Sigmoid colon (tissue), 7 donors: ENCODE results near the gene GRB7. TPM values are rescaled to one million over a fixed set of nuclear protein-coding genes. Genes with fewer than 3 reads are reported as not detected.
"Not testable (repeated sequence)": the region's sequence is repeated elsewhere in the genome, so short reads cannot be mapped to it uniquely, and the experiment has no call there.

Experiments
- DNase-seq: peaks from one replicate; pipeline ENCODE4 v3.0.0-alpha.2; 2019
- H3K27ac ChIP-seq, 4 donors: fragments of 200-600 bp; sonication (generic); one replicate each; pipeline ENCODE4 v1.5.1; 2016 to 2019; ENCODE audit warnings: mild to moderate bottlenecking in 1 of 4
- H3K27me3 ChIP-seq, 3 donors: fragments of 200-600 bp; sonication (generic); one replicate each; pipeline ENCODE4 v1.5.1; 2019; ENCODE audit warnings: mild to moderate bottlenecking in 1 of 3
- H3K36me3 ChIP-seq, 4 donors: fragments of 200-600 bp; sonication (generic); one replicate each; pipeline ENCODE4 v1.5.1; 2016 to 2019
- H3K4me1 ChIP-seq, 4 donors: fragments of 200-600 bp; sonication (generic); one replicate each; pipeline ENCODE4 v1.5.1; 2017 to 2019
- H3K4me3 ChIP-seq, 4 donors: fragments of 200-600 bp; sonication (generic); one replicate each; pipeline ENCODE4 v1.5.1; 2017 to 2019; ENCODE audit warnings: mild to moderate bottlenecking in 2 of 4, moderate library complexity in 1 of 4
- H3K9me3 ChIP-seq, 4 donors: fragments of 200-600 bp in 3 of 4; sonication (generic) in 3 of 4; one replicate each; pipeline versions ENCODE4 v1.5.1 to v1.6.1; 2013 to 2019
- EP300 ChIP-seq, 4 donors: sonication (generic); formaldehyde crosslinking; IDR thresholded peaks; one replicate each; pipeline ENCODE4 v1.6.1; 2017; ENCODE audit warnings: antibody characterized with exemption in 4 of 4
- POLR2A ChIP-seq, 2 donors: fragments of 450-650 bp; IDR thresholded peaks; one replicate each; pipeline ENCODE4 v1.6.1; 2016; ENCODE audit warnings: antibody characterized with exemption in 2 of 2, mild to moderate bottlenecking in 2 of 2, moderate library complexity in 2 of 2
- POLR2AphosphoS5 ChIP-seq, 4 donors: sonication (generic); formaldehyde crosslinking; IDR thresholded peaks; one replicate each; pipeline ENCODE4 v1.6.1; 2017; ENCODE audit warnings: antibody characterized with exemption in 4 of 4
- WGBS, 2 donors: extraction: QIAGEN DNeasy Blood & Tissue Kit; methylation state at CpG; one replicate each; pipeline ENCODE4 v1.1.7; 2013; 5-methylcytosine and 5-hydroxymethylcytosine counted together
- intact Hi-C: fragments of 100-400 bp; cut with DNase I; formaldehyde crosslinking; loops from one replicate; pipeline ENCODE4 v1.15.1; 2023
- polyA plus RNA-seq, 3 donors: library from polyadenylated mRNA; stranded (reverse); fragments of 200-250 nt; gene quantifications; one replicate each; pipeline ENCODE4 v1.2.3, GENCODE V29; 2013
- total RNA-seq, 4 donors: library from RNA; depleted of rRNA; stranded (reverse); fragments of >200 nt; gene quantifications; one replicate each; pipeline ENCODE4 v1.1.0, GENCODE V29; 2016
- TF ChIP-seq, protein P1 (sequence below), 4 experiments: fragments of 450-650 bp in 3 of 4; fragments of 200-600 bp in 1 of 4; IDR thresholded peaks; one replicate each; pipeline ENCODE4 v1.5.1; 2016 to 2019; ENCODE audit warnings: antibody characterized with exemption in 4 of 4, mild to moderate bottlenecking in 3 of 4, moderate library complexity in 2 of 4
- donor health status: healthy with polysubstance abuse.
- donor health status: Bipolar disorder and iron deficiency.
- donor health status: healthy.

GRB7 gene
- total and polyA plus RNA-seq, 7 donors = under 0.01 to 17.9 (median 13.2) TPM; not detected in 3

GRCh38 chr17:39696731-39697130, 41.0 kb upstream of the GRB7 start:
- DNase-seq = no peak
- H3K36me3 ChIP-seq = no peaks in the 10 kb centered on the region
- no peak overlapping the region for H3K4me3 ChIP-seq
- no peaks in the 10 kb centered on the region for H3K27me3 ChIP-seq
- 90 to 91% methylated on average over 6 of the region's 6 CpGs for WGBS, 2 donors
- peaks cover 0 to 23% (median 15%) of the 10 kb centered on the region in 4 donors for H3K4me1 ChIP-seq
- TF ChIP-seq EP300 (IDR thresholded peaks at IDR 0.05) = no peak
- no peak for TF ChIP-seq POLR2AphosphoS5 (IDR thresholded peaks at IDR 0.05)
- TF ChIP-seq, protein P1, sequence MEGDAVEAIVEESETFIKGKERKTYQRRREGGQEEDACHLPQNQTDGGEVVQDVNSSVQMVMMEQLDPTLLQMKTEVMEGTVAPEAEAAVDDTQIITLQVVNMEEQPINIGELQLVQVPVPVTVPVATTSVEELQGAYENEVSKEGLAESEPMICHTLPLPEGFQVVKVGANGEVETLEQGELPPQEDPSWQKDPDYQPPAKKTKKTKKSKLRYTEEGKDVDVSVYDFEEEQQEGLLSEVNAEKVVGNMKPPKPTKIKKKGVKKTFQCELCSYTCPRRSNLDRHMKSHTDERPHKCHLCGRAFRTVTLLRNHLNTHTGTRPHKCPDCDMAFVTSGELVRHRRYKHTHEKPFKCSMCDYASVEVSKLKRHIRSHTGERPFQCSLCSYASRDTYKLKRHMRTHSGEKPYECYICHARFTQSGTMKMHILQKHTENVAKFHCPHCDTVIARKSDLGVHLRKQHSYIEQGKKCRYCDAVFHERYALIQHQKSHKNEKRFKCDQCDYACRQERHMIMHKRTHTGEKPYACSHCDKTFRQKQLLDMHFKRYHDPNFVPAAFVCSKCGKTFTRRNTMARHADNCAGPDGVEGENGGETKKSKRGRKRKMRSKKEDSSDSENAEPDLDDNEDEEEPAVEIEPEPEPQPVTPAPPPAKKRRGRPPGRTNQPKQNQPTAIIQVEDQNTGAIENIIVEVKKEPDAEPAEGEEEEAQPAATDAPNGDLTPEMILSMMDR (IDR thresholded peaks at IDR 0.05) = no peak
- TF ChIP-seq POLR2A (IDR thresholded peaks at IDR 0.05) = no peak
- H3K9me3 ChIP-seq = no peaks in the 10 kb centered on the region
- intact Hi-C loops = no loop called here
- H3K27ac ChIP-seq = no peak overlapping the region

- Histone ChIP-seq H3K27me3 (no peaks in the 10 kb centered on the region), H3K27ac (no peak overlapping the region), H3K36me3 (no peaks in the 10 kb centered on the region), H3K4me3 (no peak overlapping the region), H3K9me3 (no peaks in the 10 kb centered on the region), H3K4me1 (peaks cover 0 to 27% (median 18%) of the 10 kb centered on the region in 4 donors)
- DNase-seq = no peak
- intact Hi-C loops = no loop called here
- WGBS, 2 donors = 94 to 95% methylated on average over 5 of the region's 5 CpGs
- no peak for TF ChIP-seq EP300 (IDR thresholded peaks at IDR 0.05)
- TF ChIP-seq POLR2AphosphoS5 (IDR thresholded peaks at IDR 0.05) = no peak
- TF ChIP-seq, protein P1 (IDR thresholded peaks at IDR 0.05) = no peak
- no peak for TF ChIP-seq POLR2A (IDR thresholded peaks at IDR 0.05)
These were observed 39.8 kb upstream of the GRB7 start for GRCh38 chr17:39697961-39698360.

DNA sequence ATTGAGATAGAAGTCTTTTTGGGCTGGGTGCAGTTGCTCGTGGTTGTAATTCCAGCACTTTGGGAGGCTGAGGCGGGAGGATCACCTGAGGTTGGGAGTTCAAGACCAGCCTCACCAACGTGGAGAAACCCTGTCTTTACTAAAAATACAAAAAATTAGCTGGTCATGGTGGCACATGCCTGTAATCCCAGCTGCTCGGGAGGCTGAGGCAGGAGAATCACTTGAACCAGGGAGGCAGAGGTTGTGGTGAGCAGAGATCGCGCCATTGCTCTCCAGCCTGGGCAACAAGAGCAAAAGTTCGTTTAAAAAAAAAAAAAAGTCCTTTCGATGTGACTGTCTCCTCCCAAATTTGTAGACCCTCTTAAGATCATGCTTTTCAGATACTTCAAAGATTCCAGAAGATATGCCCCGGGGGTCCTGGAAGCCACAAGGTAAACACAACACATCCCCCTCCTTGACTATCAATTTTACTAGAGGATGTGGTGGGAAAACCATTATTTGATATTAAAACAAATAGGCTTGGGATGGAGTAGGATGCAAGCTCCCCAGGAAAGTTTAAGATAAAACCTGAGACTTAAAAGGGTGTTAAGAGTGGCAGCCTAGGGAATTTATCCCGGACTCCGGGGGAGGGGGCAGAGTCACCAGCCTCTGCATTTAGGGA, 38.5 kb upstream of the GRB7 start:
- peaks cover 0 to 27% (median 21%) of the 10 kb centered on the region in 4 donors for H3K4me1 ChIP-seq
- 39 to 55% methylated on average over 11 of the region's 11 CpGs for WGBS, 2 donors
- H3K9me3 ChIP-seq, intact Hi-C loops, DNase-seq, H3K27me3 ChIP-seq, H3K36me3 ChIP-seq: not testable (repeated sequence)
- H3K4me3 ChIP-seq = peak overlapping the region; percentile 59 to 93 (median 84)
- peak overlapping the region; percentile 82 to 86 (median 84) for H3K27ac ChIP-seq

- DNase-seq = peak; percentile 91
- intact Hi-C loops = loop anchor here (2.0 kb wide), 1 partner anchor 29 kb away; no protein-coding TSS in a partner anchor
- no peaks in the 10 kb centered on the region for H3K9me3 ChIP-seq
- 4 to 9% methylated on average over 20 of the region's 20 CpGs for WGBS, 2 donors
- peaks cover 0 to 31% (median 26%) of the 10 kb centered on the region in 4 donors for H3K4me1 ChIP-seq
- H3K4me3 ChIP-seq = peak within 1 kb of the TSS; percentile 59 to 93 (median 84)
- H3K27ac ChIP-seq = peak within 1 kb of the TSS; percentile 82 to 86 (median 84)
- H3K27me3 ChIP-seq = no peaks in the 10 kb centered on the region
- no peaks in the 10 kb centered on the region for H3K36me3 ChIP-seq
- no peak for TF ChIP-seq EP300 (IDR thresholded peaks at IDR 0.05)
- TF ChIP-seq, protein P1 (IDR thresholded peaks at IDR 0.05) = no peak
- peak; percentile 58 to 88 (median 78) for TF ChIP-seq POLR2AphosphoS5 (IDR thresholded peaks at IDR 0.05)
- TF ChIP-seq POLR2A (IDR thresholded peaks at IDR 0.05) = peak; percentile 45 to 64
These were observed 38.0 kb upstream of the GRB7 start, which contains the start of gene ERBB2 for GRCh38 chr17:39699818-39700147. Gene ERBB2, plus strand, starts transcription at chr17:39700064. Its CDS starts 175 bp downstream, at chr17:39700239.

GRCh38 chr17:39700148-39700987, 37.4 kb upstream of the GRB7 start:
- TF ChIP-seq, protein P1 (IDR thresholded peaks at IDR 0.05) = no peak
- no peak for DNase-seq
- Histone ChIP-seq H3K9me3 (no peaks in the 10 kb centered on the region), H3K4me3 (peak overlapping the region; percentile 59 to 93 (median 84)), H3K27me3 (no peaks in the 10 kb centered on the region), H3K4me1 (peaks cover 0 to 36% (median 31%) of the 10 kb centered on the region in 4 donors), H3K27ac (peak overlapping the region; percentile 82 to 86 (median 84)), H3K36me3 (no peaks in the 10 kb centered on the region)
- intact Hi-C loops = loop anchor here (2.0 kb wide), 1 partner anchor 28 kb away; no protein-coding TSS in a partner anchor
- WGBS, 2 donors = 1 to 2% methylated on average over 57 of the region's 57 CpGs
